ENCODE data around the gene PAGE4.

The PAGE4 gene

DNA sequence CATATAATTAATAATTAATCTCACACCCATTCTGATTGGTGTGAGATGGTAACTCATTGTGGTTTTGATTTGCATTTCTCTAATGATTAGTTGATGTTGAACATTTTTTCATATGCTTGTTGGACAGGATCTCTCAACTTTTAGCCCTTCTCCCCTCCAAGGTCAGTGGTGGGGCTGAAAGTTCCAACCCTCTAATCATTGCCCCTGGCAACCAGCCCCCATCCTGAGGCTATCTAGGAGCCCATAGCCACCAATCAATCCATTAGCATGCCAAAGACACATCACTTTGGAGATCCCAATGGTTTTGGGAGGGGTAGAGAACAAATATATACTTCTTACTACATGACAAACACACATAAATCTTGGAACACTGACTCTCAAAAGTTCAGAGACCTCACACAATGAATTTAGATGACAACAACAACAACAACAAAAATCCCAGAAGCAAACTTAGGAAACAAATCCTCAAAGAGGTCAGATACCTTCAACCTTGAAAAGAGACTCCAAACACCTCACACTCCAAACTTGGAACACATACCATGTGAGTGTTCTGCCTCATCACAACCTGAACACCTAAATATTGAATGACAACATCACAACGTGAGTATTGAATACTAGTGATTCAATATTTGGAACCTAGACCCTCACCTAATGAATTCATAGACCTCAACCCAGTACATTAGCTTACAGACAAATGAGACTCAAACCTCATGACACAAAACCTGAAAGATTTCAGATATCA, 19.0 kb upstream of the PAGE4 start:
- no peaks in the 10 kb centered on the region for H3K27me3 ChIP-seq (replicated peaks; ENCODE audit: control insufficient read depth, insufficient read depth, low read length)
- H3K36me3 ChIP-seq (ENCODE audit: control insufficient read depth, insufficient read depth, low read length), result no peaks in the 10 kb centered on the region
- DNase-seq (ENCODE audit: extremely low read depth, insufficient read length), result no peak
- no peak overlapping the region for H3K4me3 ChIP-seq (replicated peaks; ENCODE audit: low read depth, low read length)
- TF ChIP-seq, protein P1, sequence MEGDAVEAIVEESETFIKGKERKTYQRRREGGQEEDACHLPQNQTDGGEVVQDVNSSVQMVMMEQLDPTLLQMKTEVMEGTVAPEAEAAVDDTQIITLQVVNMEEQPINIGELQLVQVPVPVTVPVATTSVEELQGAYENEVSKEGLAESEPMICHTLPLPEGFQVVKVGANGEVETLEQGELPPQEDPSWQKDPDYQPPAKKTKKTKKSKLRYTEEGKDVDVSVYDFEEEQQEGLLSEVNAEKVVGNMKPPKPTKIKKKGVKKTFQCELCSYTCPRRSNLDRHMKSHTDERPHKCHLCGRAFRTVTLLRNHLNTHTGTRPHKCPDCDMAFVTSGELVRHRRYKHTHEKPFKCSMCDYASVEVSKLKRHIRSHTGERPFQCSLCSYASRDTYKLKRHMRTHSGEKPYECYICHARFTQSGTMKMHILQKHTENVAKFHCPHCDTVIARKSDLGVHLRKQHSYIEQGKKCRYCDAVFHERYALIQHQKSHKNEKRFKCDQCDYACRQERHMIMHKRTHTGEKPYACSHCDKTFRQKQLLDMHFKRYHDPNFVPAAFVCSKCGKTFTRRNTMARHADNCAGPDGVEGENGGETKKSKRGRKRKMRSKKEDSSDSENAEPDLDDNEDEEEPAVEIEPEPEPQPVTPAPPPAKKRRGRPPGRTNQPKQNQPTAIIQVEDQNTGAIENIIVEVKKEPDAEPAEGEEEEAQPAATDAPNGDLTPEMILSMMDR (IDR thresholded peaks at IDR 0.05; ENCODE audit: insufficient read depth, low read length, poor library complexity, severe bottlenecking), result no peak

DNA sequence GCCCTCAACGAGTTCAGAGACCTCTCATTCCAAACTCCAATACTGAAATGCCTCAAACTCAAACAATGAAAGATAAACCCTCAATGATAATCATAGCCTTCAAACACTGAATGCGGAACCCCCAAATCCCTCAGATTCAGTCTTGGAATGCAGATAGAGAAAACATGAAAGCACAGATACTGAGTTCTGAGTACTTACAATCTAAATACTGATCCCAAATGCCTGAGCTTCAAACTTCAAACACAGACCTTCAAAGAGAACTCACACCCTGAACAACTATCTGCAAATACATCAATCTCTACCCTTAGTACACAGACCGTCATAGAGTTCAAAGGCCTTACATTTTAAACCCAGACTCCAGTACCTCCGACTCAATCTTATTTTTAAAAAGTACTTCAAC, 16.9 kb upstream of the PAGE4 start:
- Histone ChIP-seq H3K4me3 (replicated peaks; ENCODE audit: low read depth, low read length) (no peak overlapping the region), H3K27me3 (replicated peaks; ENCODE audit: control insufficient read depth, insufficient read depth, low read length) (no peaks in the 10 kb centered on the region), H3K36me3 (ENCODE audit: control insufficient read depth, insufficient read depth, low read length) (no peaks in the 10 kb centered on the region)
- TF ChIP-seq, protein P1 (IDR thresholded peaks at IDR 0.05; ENCODE audit: insufficient read depth, low read length, poor library complexity, severe bottlenecking), result no peak
- DNase-seq (ENCODE audit: extremely low read depth, insufficient read length), result no peak

DNA sequence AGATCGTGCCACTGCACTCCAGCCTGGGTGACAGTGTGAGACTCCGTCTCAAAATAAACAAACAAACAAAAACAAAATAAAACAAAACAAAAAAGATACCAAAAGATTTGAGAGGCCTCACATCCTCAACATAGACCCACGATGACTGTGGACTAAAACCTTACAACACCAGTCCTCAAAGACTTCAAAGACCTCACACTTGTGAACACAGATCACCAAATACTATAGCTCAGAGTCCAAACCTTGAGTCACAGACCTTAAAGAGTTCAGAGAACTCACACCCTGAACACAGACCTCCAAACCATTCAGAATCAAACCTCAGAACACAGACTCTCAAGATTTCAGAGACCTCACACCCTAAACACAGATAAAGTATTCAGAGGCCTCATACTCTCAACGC, 12.7 kb upstream of the PAGE4 start:
- TF ChIP-seq, protein P1 (IDR thresholded peaks at IDR 0.05; ENCODE audit: insufficient read depth, low read length, poor library complexity, severe bottlenecking), result no peak
- H3K36me3 ChIP-seq (ENCODE audit: control insufficient read depth, insufficient read depth, low read length), result no peaks in the 10 kb centered on the region
- no peaks in the 10 kb centered on the region for H3K27me3 ChIP-seq (replicated peaks; ENCODE audit: control insufficient read depth, insufficient read depth, low read length)
- H3K4me3 ChIP-seq (replicated peaks; ENCODE audit: low read depth, low read length), result no peak overlapping the region
- no peak for DNase-seq (ENCODE audit: extremely low read depth, insufficient read length)

DNA sequence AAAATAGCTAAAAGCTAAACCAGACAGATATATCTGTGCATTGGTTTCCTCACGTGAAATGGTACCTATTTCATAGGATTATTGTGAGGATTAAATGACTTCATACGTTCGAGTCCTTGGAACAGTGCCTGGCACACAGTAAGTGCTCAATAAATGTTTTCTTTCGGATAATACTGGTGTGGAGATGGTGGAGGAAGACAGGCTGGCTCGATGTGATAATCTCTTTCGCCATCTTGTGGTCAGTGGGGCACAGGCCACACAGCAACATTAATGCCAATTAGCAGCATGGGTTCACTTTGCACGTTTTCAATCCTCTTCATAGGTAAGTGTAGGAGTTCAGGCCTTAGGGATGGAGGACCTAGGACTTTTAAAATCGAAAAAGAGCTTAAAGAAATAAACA, 9.3 kb downstream of the PAGE4 start:
- Histone ChIP-seq H3K4me3 (replicated peaks; ENCODE audit: low read depth, low read length) (no peak overlapping the region), H3K27me3 (replicated peaks; ENCODE audit: control insufficient read depth, insufficient read depth, low read length) (no peaks in the 10 kb centered on the region), H3K36me3 (ENCODE audit: control insufficient read depth, insufficient read depth, low read length) (no peaks in the 10 kb centered on the region)
- DNase-seq (ENCODE audit: extremely low read depth, insufficient read length), result no peak
- TF ChIP-seq, protein P1 (IDR thresholded peaks at IDR 0.05; ENCODE audit: insufficient read depth, low read length, poor library complexity, severe bottlenecking), result peak; percentile 77

DNA sequence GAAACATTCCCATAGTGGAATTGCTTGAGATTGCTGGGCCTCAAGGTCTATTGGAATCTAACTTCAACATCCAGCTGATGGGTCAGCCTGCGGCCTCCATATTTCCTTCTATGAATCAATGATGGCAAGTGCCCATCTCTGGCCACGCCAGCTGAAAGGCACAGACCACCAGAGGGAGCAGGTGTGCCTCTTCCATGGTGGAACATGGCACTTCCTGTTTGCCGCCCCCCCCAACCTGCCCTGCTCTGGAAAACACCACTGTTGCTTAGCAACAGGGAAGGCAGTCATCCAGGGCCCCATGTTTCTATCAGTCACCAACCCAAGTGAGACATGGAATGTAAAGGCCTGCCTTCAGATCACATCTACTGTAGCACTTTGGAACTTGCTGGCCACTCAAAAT, 11.6 kb downstream of the PAGE4 start:
- peak; percentile 13 for DNase-seq (ENCODE audit: extremely low read depth, insufficient read length)
- no peaks in the 10 kb centered on the region for H3K27me3 ChIP-seq (replicated peaks; ENCODE audit: control insufficient read depth, insufficient read depth, low read length)
- TF ChIP-seq, protein P1 (IDR thresholded peaks at IDR 0.05; ENCODE audit: insufficient read depth, low read length, poor library complexity, severe bottlenecking), result peak; percentile 64

DNA sequence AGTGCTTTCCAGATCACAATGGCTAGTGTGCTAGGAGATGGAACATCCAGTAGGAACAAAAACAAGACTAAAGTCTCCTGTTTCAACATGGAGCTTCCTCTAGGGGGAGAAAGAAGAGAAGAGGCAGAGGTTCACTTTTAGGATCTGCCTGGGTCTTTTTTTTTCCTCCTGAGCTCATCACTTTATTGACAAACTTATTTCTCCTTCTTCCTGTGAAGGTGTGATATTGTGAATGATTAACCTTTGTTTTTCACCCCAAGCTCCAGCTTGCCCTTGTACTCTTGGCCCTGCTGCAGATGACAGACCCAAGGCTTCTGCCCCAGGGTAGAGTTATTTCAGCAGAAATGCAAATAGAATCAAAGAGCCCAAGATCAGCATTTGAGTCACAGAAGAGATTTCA, 13.5 kb downstream of the PAGE4 start:
- DNase-seq (ENCODE audit: extremely low read depth, insufficient read length), result no peak
- H3K27me3 ChIP-seq (replicated peaks; ENCODE audit: control insufficient read depth, insufficient read depth, low read length), result no peaks in the 10 kb centered on the region
- TF ChIP-seq, protein P1 (IDR thresholded peaks at IDR 0.05; ENCODE audit: insufficient read depth, low read length, poor library complexity, severe bottlenecking), result peak; percentile 13
- H3K4me3 ChIP-seq (replicated peaks; ENCODE audit: low read depth, low read length), result no peak overlapping the region
- H3K36me3 ChIP-seq (ENCODE audit: control insufficient read depth, insufficient read depth, low read length), result no peaks in the 10 kb centered on the region

More for the DNA sequence above, 11.6 kb downstream of the PAGE4 start:
- Histone ChIP-seq H3K4me3 (replicated peaks; ENCODE audit: low read depth, low read length) (no peak overlapping the region), H3K36me3 (ENCODE audit: control insufficient read depth, insufficient read depth, low read length) (no peaks in the 10 kb centered on the region)
